DMS153 treated with DMSO at 0.1 percent for 48 hours (cell line): ENCODE results near the gene SEH1L.

Experiments used
- DNase-seq: peaks from one replicate; lab custom pipeline; 2025; ENCODE audit not compliant: unreplicated experiment; lab: John Stamatoyannopoulos, UW

The SEH1L gene

DNA sequence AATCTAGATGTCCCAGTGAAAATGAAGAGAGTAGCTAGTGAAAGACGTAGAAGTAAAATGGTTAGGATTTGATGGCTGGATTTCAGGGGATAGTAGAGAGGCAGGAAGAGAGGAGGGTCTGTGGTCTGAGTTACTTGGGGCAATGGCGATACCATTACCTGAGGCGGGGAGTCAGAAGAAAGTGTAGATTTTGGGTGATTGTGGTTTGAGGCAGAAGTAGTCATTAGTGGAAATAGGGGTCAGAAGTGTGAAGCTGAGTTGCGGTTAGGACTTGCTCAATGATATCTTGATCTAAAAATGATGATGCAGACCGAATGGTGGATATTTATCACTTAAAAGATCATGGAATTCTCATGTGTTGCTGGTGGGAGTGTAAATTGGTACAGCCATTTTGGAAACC, 84.4 kb downstream of the SEH1L start:
- DNase-seq, result no peak

DNA sequence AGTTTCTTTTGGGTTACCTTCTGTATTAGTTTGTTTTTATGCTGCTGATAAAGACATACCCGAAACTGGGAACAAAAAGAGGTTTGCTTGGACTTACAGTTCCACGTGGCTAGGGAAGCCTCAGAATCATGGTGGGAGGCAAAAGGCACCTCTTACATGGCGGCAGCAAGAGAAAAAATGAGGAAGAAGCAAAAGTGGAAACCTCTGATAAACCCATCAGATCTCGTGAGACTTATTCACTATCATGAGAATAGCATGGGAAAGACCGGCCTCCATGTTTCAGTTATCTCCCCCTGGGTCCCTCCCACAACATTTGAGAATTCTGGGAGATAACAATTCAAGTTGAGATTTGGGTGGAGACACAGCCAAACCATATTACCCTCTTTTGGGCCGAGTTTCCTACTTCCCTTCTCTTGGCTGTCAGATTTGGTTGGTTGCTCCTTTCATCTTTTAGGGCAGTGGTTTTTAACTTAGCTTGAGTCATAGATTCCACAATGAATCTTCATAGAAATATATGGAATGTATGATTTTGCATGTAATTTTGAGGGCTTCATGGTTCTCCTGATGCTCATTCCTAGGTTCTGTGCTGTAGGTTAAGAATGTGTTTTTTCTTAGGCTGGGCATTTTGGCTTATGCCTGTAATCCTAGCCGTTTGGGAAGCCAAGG, 87.6 kb downstream of the SEH1L start:
- DNase-seq, result no peak

- no peak for DNase-seq
These were observed 89.0 kb downstream of the SEH1L start for GRCh38 chr18:13036622-13037320.
